ENCODE results near the gene CRYGC. TPM values are rescaled to one million over a fixed set of nuclear protein-coding genes. Genes with fewer than 3 reads are reported as not detected.

CRYGC gene
- not detected for total RNA-seq

GRCh38 chr2:208129744-208130711, at the start of gene CRYGC:
Gene CRYGC (minus strand): TSS chr2:208129828. CDS start chr2:208129792, 36 bp downstream.
- no peak for ATAC-seq
- Mint-ChIP-seq H3K27ac (no peak within 1 kb of the TSS), H3K36me3 (no peaks in the 10 kb centered on the region), H3K9me3 (no peaks in the 10 kb centered on the region)
- no peak for DNase-seq (ENCODE audit: low spot score in 2 of 2)

GRCh38 chr2:208179028-208179609, 49.5 kb upstream of the CRYGC start:
- Mint-ChIP-seq H3K36me3 (no peaks in the 10 kb centered on the region), H3K9me3 (no peaks in the 10 kb centered on the region), H3K27ac (no peak overlapping the region)
- ATAC-seq (no peak), DNase-seq (ENCODE audit: low spot score in 2 of 2) (no peak)

- no peaks in the 10 kb centered on the region for H3K9me3 Mint-ChIP-seq
- H3K27ac Mint-ChIP-seq = no peak overlapping the region
- no peak for ATAC-seq
Observed at GRCh38 chr2:208175840-208176153, 46.2 kb upstream of the CRYGC start.

GRCh38 chr2:208175069-208175839, 45.6 kb upstream of the CRYGC start:
- H3K36me3 Mint-ChIP-seq = no peaks in the 10 kb centered on the region

More at GRCh38 chr2:208175840-208176153, 46.2 kb upstream of the CRYGC start:
- DNase-seq (ENCODE audit: low spot score in 2 of 2) = no peak
- no peaks in the 10 kb centered on the region for H3K36me3 Mint-ChIP-seq

GRCh38 chr2:208174144-208174543, 44.5 kb upstream of the CRYGC start:
- no peak for ATAC-seq
- no peaks in the 10 kb centered on the region for H3K36me3 Mint-ChIP-seq
- DNase-seq (ENCODE audit: low spot score in 2 of 2) = no peak
- H3K27ac Mint-ChIP-seq = no peak overlapping the region
- no peaks in the 10 kb centered on the region for H3K9me3 Mint-ChIP-seq

More at GRCh38 chr2:208175069-208175839, 45.6 kb upstream of the CRYGC start:
- Mint-ChIP-seq H3K9me3 (no peaks in the 10 kb centered on the region), H3K27ac (no peak overlapping the region)
- ATAC-seq = peak; percentile 96 to 98
- peak in 1 of 2 donors; percentile 66 for DNase-seq (ENCODE audit: low spot score in 2 of 2)

- DNase-seq (ENCODE audit: low spot score in 2 of 2) (no peak), ATAC-seq (no peak)
- Mint-ChIP-seq H3K36me3 (no peaks in the 10 kb centered on the region), H3K9me3 (no peaks in the 10 kb centered on the region), H3K27ac (no peak overlapping the region)
Observed at GRCh38 chr2:208172125-208172524, 42.5 kb upstream of the CRYGC start.

- DNase-seq (ENCODE audit: low spot score in 2 of 2) (no peak), ATAC-seq (no peak)
- Mint-ChIP-seq H3K27ac (no peak overlapping the region), H3K36me3 (no peaks in the 10 kb centered on the region), H3K9me3 (no peaks in the 10 kb centered on the region)
Observed at GRCh38 chr2:208164951-208165755, 35.5 kb upstream of the CRYGC start.

GRCh38 chr2:208163489-208163888, 33.9 kb upstream of the CRYGC start, which contains the start of gene CRYGA:
Gene CRYGA (minus strand): TSS chr2:208163589. CDS start chr2:208163556, 33 bp downstream.
- no peak for ATAC-seq

GRCh38 chr2:208156439-208156838, 26.8 kb upstream of the CRYGC start:
- ATAC-seq (no peak), DNase-seq (ENCODE audit: low spot score in 2 of 2) (no peak)
- Mint-ChIP-seq H3K9me3 (no peaks in the 10 kb centered on the region), H3K27ac (no peak overlapping the region), H3K36me3 (no peaks in the 10 kb centered on the region)

More at GRCh38 chr2:208163489-208163888, 33.9 kb upstream of the CRYGC start, which contains the start of gene CRYGA:
- DNase-seq (ENCODE audit: low spot score in 2 of 2) = no peak
- no peaks in the 10 kb centered on the region for H3K36me3 Mint-ChIP-seq
- H3K9me3 Mint-ChIP-seq = no peaks in the 10 kb centered on the region
- H3K27ac Mint-ChIP-seq = no peak within 1 kb of the TSS

GRCh38 chr2:208153156-208153555, 23.5 kb upstream of the CRYGC start:
- Mint-ChIP-seq H3K27ac (no peak overlapping the region), H3K9me3 (peaks cover 7% of the 10 kb centered on the region in 2 donors), H3K36me3 (no peaks in the 10 kb centered on the region)
- ATAC-seq (no peak), DNase-seq (ENCODE audit: low spot score in 2 of 2) (no peak)

- Mint-ChIP-seq H3K36me3 (no peaks in the 10 kb centered on the region), H3K27ac (no peak overlapping the region), H3K9me3 (peaks cover 7% of the 10 kb centered on the region in 2 donors)
- DNase-seq (ENCODE audit: low spot score in 2 of 2) (no peak), ATAC-seq (no peak)
Observed at GRCh38 chr2:208150956-208151355, 21.3 kb upstream of the CRYGC start.

GRCh38 chr2:208150094-208150493, 20.5 kb upstream of the CRYGC start:
- Mint-ChIP-seq H3K27ac (no peak overlapping the region), H3K9me3 (peaks cover 7% of the 10 kb centered on the region in 2 donors), H3K36me3 (no peaks in the 10 kb centered on the region)
- DNase-seq (ENCODE audit: low spot score in 2 of 2) (no peak), ATAC-seq (no peak)

GRCh38 chr2:208148803-208149202, 19.2 kb upstream of the CRYGC start:
- Mint-ChIP-seq H3K27ac (no peak overlapping the region), H3K36me3 (no peaks in the 10 kb centered on the region), H3K9me3 (peaks cover 7% of the 10 kb centered on the region in 2 donors)
- ATAC-seq (no peak), DNase-seq (ENCODE audit: low spot score in 2 of 2) (no peak)

GRCh38 chr2:208147759-208148158, 18.1 kb upstream of the CRYGC start:
- H3K9me3 Mint-ChIP-seq = peaks cover 7% of the 10 kb centered on the region in 2 donors
- H3K36me3 Mint-ChIP-seq = no peaks in the 10 kb centered on the region
- ATAC-seq (no peak), DNase-seq (ENCODE audit: low spot score in 2 of 2) (no peak)
- H3K27ac Mint-ChIP-seq = no peak overlapping the region

GRCh38 chr2:208147008-208147407, 17.4 kb upstream of the CRYGC start:
- no peak for ATAC-seq
- peaks cover 7% of the 10 kb centered on the region in 2 donors for H3K9me3 Mint-ChIP-seq

GRCh38 chr2:208146006-208146405, 16.4 kb upstream of the CRYGC start, which contains the start of gene CRYGB:
Gene CRYGB (minus strand): TSS chr2:208146158. CDS start chr2:208146120, 38 bp downstream.
- Mint-ChIP-seq H3K27ac (no peak within 1 kb of the TSS), H3K9me3 (peaks cover 7% of the 10 kb centered on the region in 2 donors), H3K36me3 (no peaks in the 10 kb centered on the region)
- ATAC-seq (no peak), DNase-seq (ENCODE audit: low spot score in 2 of 2) (no peak)

More at GRCh38 chr2:208147008-208147407, 17.4 kb upstream of the CRYGC start:
- no peak overlapping the region for H3K27ac Mint-ChIP-seq
- H3K36me3 Mint-ChIP-seq = no peaks in the 10 kb centered on the region
- no peak for DNase-seq (ENCODE audit: low spot score in 2 of 2)

Measured in activated naive CD4-positive, alpha-beta T cell treated with anti-CD3 and anti-CD28 coated beads, Interleukin-2, amount 50 U/mL, for 72 hours (primary cell).